ENCODE measurements around the gene COL6A1.

COL6A1 gene

GRCh38 chr21:46000182-46000730 is 18.7 kb downstream of the COL6A1 start:
- Histone ChIP-seq H3K79me2 (ENCODE audit: insufficient read depth, low read length) (no peaks in the 10 kb centered on the region), H3K4me1 (ENCODE audit: insufficient read depth, low read length, severe bottlenecking) (no peaks in the 10 kb centered on the region), H3K4me2 (ENCODE audit: low read length) (no peak overlapping the region), H3K9me2 (ENCODE audit: low read depth, low read length) (no peaks in the 10 kb centered on the region), H3K27me3 (ENCODE audit: insufficient read depth, low read length) (no peaks in the 10 kb centered on the region), H3K9me3 (ENCODE audit: low read length) (no peaks in the 10 kb centered on the region), H3K9ac (ENCODE audit: low read length) (no peak overlapping the region), H3K27ac (ENCODE audit: low read depth, low read length, poor library complexity, severe bottlenecking) (no peak overlapping the region), H2AFZ (ENCODE audit: low read length) (no peak overlapping the region), H3F3A (ENCODE audit: insufficient read depth, low read length) (no peaks in the 10 kb centered on the region), H3K4me3 (ENCODE audit: low read depth, low read length, poor library complexity, severe bottlenecking) (no peak overlapping the region), H4K20me1 (ENCODE audit: insufficient read depth, low read length) (no peaks in the 10 kb centered on the region), H3K36me3 (ENCODE audit: insufficient read depth, low read length) (no peaks in the 10 kb centered on the region)
- TF ChIP-seq CTCF (IDR thresholded peaks at IDR 0.05; ENCODE audit: low read length): no peak
- TF ChIP-seq EZH2 (IDR thresholded peaks at IDR 0.05; ENCODE audit: borderline replicate concordance, low read length): no peak

GRCh38 chr21:46000731-46001641 is 19.4 kb downstream of the COL6A1 start:
- H3K9ac ChIP-seq (ENCODE audit: low read length): no peak overlapping the region
- H3K4me3 ChIP-seq (ENCODE audit: low read depth, low read length, poor library complexity, severe bottlenecking): no peak overlapping the region
- TF ChIP-seq CTCF (IDR thresholded peaks at IDR 0.05; ENCODE audit: low read length) (no peak), EZH2 (IDR thresholded peaks at IDR 0.05; ENCODE audit: borderline replicate concordance, low read length) (no peak)
- no peaks in the 10 kb centered on the region for H3K4me1 ChIP-seq (ENCODE audit: insufficient read depth, low read length, severe bottlenecking)
- H3K27ac ChIP-seq (ENCODE audit: low read depth, low read length, poor library complexity, severe bottlenecking): no peak overlapping the region
- no peaks in the 10 kb centered on the region for H3K9me3 ChIP-seq (ENCODE audit: low read length)
- no peaks in the 10 kb centered on the region for H3F3A ChIP-seq (ENCODE audit: insufficient read depth, low read length)
- H3K79me2 ChIP-seq (ENCODE audit: insufficient read depth, low read length): no peaks in the 10 kb centered on the region
- H2AFZ ChIP-seq (ENCODE audit: low read length): no peak overlapping the region
- no peaks in the 10 kb centered on the region for H4K20me1 ChIP-seq (ENCODE audit: insufficient read depth, low read length)
- H3K27me3 ChIP-seq (ENCODE audit: insufficient read depth, low read length): no peaks in the 10 kb centered on the region
- no peaks in the 10 kb centered on the region for H3K36me3 ChIP-seq (ENCODE audit: insufficient read depth, low read length)
- H3K4me2 ChIP-seq (ENCODE audit: low read length): no peak overlapping the region
- H3K9me2 ChIP-seq (ENCODE audit: low read depth, low read length): no peaks in the 10 kb centered on the region

DNA sequence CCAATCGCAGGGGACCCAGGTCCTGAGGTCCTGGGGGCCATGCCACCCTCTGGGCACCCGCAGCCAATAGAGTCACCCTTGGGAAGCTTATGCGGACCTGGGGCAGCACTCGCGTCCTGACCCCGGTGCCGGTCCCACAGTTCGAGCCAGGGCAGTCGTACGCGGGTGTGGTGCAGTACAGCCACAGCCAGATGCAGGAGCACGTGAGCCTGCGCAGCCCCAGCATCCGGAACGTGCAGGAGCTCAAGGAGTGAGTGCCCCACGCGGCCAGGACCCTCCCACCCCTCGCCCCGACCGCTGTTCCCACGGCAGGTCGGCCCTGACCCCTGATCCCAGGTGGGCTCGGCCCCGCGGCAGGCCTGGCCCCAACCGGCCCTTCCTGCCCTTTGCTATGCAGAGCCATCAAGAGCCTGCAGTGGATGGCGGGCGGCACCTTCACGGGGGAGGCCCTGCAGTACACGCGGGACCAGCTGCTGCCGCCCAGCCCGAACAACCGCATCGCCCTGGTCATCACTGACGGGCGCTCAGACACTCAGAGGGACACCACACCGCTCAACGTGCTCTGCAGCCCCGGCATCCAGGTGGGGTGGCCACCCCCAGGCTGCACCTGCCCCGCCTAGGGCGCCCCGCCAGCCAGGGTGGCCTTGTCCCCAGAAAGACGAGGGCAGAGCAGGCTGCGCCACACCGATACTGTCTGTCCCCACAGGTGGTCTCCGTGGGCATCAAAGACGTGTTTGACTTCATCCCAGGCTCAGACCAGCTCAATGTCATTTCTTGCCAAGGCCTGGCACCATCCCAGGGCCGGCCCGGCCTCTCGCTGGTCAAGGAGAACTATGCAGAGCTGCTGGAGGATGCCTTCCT is 20.5 kb downstream of the COL6A1 start:
- H3K27me3 ChIP-seq (ENCODE audit: insufficient read depth, low read length): no peaks in the 10 kb centered on the region
- H2AFZ ChIP-seq (ENCODE audit: low read length): no peak overlapping the region
- TF ChIP-seq EZH2 (IDR thresholded peaks at IDR 0.05; ENCODE audit: borderline replicate concordance, low read length) (no peak), CTCF (IDR thresholded peaks at IDR 0.05; ENCODE audit: low read length) (no peak)
- no peaks in the 10 kb centered on the region for H3K79me2 ChIP-seq (ENCODE audit: insufficient read depth, low read length)
- no peak overlapping the region for H3K9ac ChIP-seq (ENCODE audit: low read length)
- no peak overlapping the region for H3K27ac ChIP-seq (ENCODE audit: low read depth, low read length, poor library complexity, severe bottlenecking)
- no peaks in the 10 kb centered on the region for H4K20me1 ChIP-seq (ENCODE audit: insufficient read depth, low read length)
- H3K4me1 ChIP-seq (ENCODE audit: insufficient read depth, low read length, severe bottlenecking): no peaks in the 10 kb centered on the region
- H3K9me3 ChIP-seq (ENCODE audit: low read length): no peaks in the 10 kb centered on the region
- no peak overlapping the region for H3K4me3 ChIP-seq (ENCODE audit: low read depth, low read length, poor library complexity, severe bottlenecking)
- no peaks in the 10 kb centered on the region for H3K36me3 ChIP-seq (ENCODE audit: insufficient read depth, low read length)
- H3F3A ChIP-seq (ENCODE audit: insufficient read depth, low read length): no peaks in the 10 kb centered on the region
- no peaks in the 10 kb centered on the region for H3K9me2 ChIP-seq (ENCODE audit: low read depth, low read length)
- H3K4me2 ChIP-seq (ENCODE audit: low read length): no peak overlapping the region
